Stimulated activated CD8-positive, alpha-beta memory T cell treated with anti-CD3 and anti-CD28 coated beads, Interleukin-4, amount 100 ng/mL, for 24 hours (primary cell): ENCODE data around the gene CENPF.
"Not testable (repeated sequence)": the region's sequence is repeated elsewhere in the genome, so short reads cannot be mapped to it uniquely, and the experiment has no call there.

ENCODE experiments used
- DNase-seq: peaks from one replicate; pipeline ENCODE4 v3.0.0-alpha.2; 2020; ENCODE audit warnings: low read depth

Gene CENPF

DNA sequence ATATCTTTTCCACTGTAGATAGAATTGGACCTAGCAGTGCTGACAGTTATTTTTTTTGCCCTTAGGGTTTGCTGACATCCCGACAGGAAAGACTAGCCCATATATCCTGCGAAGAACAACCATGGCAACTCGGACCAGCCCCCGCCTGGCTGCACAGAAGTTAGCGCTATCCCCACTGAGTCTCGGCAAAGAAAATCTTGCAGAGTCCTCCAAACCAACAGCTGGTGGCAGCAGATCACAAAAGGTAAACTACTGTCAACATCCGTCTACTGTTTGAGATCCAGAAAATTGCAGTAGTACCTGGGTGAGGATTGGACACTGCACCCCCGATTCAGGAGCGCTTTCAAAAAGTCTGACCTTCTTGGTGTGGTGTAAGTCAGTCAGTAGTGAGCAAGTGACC lies 55.8 kb downstream of the CENPF start:
- DNase-seq, result no peak

DNA sequence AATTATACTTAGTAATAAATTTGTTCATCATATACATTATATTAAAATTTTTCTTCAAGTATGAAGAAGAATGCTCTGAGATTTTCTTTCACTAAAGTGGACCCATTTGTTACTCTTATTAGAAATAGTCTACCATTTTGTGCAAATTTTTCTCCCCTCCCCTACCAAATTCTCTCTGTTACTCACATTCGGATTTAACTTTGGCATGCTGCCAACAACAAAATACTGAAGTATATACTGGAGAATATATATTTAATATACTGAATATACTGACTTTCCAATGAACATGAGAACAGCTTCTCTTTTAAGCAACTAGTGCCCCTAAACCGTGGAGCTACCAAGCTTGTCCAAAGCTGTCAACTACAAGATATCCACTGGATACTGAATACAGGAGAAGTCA lies 57.2 kb downstream of the CENPF start:
- no peak for DNase-seq

DNA sequence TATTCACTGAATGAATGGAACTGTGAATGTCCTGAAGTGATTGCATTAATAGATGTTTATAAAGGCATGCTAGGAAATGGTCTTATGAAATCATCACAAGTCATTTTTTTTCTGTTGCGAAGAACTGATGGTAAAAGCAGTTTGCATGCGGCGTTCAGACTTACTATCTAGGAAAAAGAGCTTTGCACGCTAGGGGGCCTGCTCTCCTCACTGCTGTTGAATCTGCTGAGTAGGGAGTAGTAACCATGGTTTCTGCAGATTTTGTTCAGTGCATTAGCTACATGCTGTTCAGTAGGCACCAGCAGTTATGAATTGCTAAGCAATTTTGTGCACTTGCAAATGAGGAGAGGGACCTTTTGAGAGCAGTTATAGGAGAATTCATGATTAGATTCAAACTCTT lies 57.9 kb downstream of the CENPF start:
- DNase-seq, result no peak

DNA sequence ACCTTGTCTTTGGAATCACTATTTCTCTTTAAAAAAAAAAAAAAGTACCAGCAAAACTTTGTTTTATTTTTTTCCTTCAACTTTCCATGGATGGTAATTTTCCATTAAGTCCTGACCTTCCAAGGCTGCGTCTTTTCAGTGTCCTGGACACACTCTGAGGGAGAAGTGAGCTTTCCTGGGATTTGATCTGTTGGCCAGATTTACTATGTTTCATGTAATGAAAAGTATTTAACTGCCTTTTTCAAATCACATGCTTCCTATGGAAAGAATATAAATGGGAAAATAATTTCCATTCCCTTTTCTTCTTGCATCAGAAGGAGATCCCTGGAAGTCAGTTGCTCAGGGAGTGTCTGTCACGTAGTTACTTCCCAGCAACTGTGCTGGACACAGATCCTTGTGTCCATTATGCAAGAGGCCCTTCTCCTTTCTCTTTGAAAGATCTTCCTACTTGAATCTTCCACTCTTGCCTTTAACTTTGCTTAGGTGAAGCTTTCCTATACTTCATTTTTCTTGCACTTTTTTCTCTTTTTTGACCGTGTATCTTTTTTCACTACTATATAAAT lies 59.3 kb downstream of the CENPF start:
- DNase-seq, result no peak

DNA sequence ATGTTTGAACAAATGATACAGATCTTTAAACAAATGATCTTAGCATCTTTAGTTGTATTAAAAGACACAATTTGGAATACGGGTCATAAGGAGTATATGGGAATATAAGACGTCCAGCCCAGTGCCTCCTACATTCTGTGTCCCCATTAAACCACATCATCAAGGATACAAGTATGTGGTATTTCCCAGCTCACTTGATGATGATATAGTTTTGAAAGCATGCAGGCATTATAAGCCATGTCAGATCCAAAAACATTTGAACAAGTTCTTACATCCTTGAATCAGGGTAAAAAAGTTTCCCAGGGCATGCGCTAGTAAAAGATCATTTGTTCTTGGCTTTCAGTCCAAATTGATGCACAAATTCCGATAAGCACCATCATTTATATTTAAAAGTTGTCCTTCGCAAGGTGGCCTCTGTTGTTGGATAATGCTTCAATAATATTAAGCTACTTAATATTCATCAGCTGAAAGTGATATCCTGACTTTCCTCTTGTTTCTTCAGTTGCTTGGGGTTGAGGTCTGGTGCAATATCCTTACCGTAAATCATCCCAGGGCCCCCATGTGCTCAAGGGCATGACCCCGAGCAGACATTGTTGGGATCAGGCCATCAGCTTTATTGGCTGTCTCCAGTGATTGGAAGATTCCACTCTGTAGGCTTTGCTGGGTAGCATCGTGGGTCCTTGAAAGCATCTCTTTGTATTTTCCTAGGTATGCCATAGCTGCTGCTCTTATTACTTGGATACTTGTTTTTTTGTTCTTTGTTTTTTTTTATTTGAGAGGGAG lies 61.8 kb downstream of the CENPF start:
- no peak for DNase-seq

DNA sequence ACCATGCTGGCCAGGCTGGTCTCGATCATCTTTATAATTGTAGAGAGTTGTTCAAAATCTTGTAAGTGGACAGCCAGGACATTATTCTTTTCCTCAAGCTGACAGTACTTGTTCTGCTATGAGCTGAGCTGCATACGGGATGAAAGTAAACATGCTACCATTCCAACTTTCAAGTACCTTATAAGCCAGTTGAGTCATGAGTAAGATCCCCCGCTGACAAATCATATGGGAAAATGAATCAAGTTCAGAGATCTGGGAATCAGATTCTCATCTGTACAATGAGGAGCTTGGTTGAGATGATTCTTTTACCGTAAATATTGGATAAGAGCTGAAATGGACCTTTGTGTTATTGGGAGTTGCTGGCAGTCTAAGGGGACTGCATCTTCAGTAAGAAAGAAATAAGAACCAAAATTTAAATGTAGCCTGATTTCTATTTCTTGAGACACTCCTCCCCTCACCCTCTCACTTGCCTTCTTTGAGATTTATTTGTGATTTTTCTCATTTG lies 62.7 kb downstream of the CENPF start:
- no peak for DNase-seq

DNA sequence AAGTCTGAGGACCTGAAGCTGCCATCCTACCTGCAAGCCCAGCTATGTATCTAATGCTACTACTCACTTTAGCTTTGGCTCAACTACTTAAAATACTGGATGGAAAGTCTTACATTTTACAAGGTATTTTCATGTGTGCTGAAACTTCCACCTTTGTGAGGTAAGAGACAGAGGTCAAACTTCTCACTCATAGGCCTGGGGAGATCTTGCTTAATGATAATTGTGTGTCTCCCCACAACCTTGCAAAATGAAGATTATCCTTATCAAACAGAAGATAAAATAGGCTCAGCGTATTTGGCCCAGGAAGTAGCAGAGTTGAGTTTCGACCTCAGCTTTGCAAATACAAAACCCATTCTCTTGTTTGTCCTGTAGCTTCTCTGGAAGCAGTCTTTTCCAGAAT lies 63.7 kb downstream of the CENPF start:
- DNase-seq, result no peak

DNA sequence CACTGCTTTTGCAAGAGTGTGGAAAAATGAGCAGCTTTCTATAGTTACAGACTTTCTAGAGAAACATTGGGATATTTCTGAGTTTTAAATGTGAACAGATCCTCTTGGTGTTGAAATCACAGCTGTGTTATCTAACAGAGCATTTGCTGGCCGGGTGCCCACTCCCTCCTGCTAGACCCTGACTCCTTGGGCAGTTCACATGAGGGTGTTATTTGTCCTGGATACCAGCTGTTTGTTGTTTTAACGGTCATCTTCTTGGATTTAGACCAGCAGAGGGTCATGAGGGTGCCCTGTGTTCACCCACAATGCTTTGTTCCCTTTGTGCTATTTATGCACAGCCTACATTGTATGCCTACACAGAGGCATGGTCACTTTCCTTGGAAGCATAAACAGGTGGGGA lies 67.1 kb downstream of the CENPF start:
- no peak for DNase-seq

DNA sequence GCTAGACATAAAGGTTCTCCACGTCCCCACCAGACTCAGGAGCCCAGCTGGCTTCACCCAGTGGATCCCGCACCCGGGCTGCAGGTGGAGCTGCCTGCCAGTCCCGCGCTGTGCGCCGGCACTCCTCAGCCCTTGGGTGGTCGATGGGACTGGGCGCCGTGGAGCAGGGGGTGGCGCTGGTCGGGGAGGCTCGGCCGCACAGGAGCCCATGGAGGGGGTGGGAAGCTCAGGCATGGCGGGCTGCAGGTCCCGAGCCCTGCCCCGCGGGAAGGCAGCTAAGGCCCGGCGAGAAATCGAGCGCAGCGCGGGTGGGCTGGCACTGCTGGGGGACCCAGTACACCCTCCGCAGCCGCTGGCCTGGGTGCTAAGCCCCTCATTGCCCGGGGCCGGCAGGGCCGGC lies 70.0 kb downstream of the CENPF start:
- DNase-seq, result not testable (repeated sequence)

DNA sequence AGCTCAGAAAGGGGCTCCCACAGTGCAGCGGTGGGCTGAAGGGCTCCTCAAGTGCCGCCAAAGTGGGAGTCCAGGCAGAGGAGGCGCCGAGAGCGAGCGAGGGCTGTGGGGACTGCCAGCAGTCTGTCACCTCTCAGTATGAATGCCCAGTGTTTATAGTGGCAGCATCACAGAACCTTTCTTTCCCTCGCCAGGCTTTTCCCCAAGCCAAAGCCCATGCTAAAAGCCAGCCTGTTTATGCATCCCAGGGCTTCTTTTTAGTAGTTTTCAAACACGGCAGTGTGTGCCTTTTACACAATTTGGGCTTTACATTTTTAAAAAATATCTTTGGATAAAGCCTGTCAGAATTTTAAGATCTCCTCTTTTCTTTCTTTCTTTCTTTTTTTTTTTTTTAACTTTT lies 70.6 kb downstream of the CENPF start:
- DNase-seq, result no peak

DNA sequence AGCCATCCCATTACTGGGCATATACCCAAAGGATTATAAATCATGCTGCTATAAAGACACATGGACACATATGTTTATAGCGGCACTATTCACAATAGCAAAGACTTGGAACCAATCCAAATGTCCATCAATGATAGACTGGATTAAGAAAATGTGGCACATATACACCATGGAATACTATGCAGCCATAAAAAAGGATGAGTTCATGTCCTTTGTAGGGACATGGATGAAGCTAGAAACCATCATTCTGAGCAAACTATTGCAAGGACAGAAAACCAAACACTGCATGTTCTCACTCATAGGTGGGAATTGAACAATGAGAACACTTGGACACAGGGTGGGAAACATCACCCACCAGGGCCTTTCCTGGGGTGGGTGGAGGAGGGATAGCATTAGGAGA lies 72.5 kb downstream of the CENPF start:
- DNase-seq, result not testable (repeated sequence)

DNA sequence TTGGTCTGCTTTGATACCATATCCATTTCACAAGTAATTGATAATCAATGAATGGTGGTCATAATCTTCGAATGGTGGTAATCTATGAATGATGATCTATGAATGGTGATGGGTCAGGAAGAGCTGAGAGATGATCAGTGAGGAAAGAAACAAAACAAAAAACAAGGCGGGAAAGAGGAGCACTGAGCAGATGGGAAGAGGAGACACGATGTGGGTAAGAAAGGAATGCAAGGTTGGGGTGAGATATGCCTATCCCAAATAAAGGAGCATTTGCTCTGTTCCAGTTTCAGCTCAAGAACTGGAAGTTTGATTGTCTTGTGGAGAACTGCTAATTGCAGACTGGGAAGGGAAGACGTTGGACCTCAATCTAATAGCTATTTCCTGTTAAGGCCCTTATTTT lies 73.8 kb downstream of the CENPF start:
- DNase-seq, result no peak

DNA sequence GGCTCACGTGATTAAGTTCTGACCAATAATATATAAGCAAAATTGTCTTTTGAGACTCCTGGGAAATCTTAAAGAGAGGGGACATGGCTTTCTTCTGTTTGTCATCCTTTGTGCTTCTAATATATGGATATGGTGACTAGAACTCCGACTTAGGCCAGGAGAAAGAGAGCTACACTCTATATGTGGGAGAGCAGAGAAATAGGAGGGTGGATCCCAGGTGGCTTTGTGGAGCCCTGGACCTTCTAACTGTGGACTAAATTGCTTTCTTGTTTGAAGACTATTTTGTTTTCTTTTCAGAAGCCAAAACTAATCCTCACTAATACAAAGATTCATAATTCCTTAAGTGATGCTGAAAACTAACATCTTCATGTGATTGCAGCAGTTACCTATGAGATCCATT lies 75.0 kb downstream of the CENPF start:
- DNase-seq, result no peak

DNA sequence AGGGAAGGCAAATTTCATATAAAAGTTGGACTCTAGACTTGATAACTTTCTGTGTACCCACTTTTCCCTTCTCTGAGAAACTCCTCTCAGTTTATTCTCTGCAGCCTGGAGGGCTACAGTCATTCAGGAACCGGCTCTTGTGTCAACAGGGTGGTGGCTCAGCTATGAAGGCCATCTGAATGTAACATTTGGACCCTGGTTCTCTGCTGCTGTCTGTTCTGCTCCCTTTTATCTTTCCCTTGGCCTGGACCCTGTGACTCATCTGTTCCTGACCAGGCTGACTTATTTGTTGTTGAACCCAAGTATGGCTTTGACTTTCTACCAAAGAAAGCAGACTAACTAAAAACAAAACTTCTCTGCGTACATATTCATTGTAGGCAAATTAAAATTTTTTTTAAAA lies 75.4 kb downstream of the CENPF start:
- no peak for DNase-seq

DNA sequence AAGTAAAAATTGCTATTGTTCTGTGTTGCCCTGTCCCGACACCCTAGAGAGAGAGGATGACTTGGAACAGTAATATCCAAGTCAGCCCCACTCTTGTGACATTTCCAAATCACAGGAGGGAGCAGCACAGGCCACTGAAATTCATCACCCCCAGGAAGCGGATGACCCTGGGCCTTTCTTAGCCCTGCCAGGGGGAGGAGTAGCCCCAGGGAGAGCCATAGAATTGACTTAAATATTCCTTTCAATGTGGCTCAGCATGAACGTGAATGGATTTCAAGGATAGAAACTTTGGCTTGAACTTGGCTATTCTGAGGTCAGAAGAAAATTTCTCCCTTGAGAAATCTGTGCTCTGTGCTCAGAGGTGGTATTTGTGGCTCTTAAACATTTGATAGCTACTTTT lies 80.6 kb downstream of the CENPF start:
- DNase-seq, result no peak

DNA sequence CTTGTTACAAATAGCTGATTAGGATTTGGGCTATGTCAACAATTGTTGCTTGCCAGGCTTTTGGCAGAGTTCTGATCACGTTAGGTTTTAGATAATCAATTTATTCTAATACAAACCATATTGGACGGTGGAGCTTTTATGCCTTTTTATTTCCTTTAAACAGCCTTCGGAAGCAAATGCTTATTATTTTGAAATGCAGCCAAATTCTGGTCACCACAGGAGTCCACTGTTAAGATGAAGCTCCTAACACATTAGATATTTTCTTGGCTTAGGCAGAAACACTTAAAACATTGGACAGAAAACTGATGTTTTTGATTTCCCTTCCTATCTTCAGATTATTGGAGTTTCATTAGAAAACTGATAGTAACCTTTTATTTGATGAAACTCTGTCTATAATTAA lies 82.9 kb downstream of the CENPF start:
- DNase-seq, result no peak

DNA sequence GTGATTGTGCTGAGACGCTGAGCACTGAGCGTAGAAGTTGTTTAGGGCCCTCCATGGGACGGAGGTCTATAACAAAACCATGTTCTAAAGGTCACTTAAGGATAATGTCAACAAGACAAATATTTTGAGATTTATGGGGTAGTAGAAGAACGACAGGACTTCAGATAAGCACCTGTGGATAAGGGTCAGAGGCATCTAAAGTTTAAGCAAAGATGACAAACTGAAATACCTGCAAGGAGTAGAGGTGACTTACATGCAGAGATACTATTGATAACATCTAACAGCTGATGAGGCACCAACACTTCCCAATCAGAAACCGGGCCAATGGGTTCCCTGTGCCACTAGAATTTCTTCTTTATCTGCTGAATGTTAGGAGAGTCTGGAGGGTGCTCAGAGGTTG lies 83.5 kb downstream of the CENPF start:
- DNase-seq, result no peak

DNA sequence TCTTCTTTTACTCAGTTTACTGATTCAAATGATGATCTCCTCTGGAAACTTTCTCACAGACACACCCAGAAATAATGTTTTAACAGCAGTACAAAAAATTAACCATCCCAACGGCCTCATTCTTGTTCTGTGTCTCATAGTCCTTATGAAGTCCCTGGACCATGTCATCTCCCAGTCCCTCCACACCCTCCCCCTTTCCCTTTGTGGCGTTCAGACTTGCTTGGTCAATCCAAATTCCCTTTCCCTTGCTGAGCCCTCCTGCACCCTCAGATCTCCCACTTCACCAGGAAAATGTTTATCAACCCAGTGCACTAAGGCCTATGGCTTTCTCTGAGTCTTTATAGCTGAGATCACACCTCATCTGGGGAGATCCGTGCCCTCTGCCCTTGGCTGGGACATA lies 85.9 kb downstream of the CENPF start:
- DNase-seq, result no peak

DNA sequence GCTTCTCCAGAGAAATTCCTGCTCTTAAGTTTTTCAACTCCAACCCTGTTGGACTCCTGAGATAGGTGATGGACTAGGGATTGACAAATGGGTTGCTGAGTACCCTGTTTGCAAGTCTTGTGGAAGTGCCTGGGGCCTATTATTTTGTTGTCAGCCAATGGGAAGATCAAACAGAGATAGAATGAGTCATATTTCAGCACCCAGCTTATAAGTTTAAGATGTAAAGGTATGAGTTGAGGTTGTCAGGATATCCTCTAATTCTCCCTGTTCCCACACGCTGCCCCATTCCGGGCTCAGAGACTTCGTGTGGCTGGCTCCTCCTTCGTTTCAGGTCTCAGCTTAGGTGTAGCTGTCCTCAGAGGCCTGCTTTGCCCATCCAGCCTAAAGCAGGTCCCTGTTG lies 91.8 kb downstream of the CENPF start:
- DNase-seq, result no peak

DNA sequence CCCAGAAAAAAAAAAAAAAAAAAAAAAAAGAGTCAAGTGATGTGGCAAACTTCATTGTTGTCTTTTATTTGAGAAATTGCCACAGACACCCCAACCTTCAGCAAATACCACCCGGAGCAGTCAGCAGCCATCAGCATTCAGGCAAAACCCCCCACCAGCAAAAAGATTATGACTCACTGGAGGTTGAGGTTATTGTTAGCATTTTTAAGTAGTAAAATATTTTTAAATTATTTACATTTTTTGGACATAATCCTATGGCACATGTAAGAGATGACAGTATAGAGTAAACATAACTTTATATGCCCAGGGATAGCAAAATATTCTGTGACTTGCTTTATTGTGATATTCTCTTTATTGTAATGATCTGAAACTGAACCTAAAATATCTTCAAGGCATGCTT lies 95.6 kb downstream of the CENPF start:
- no peak for DNase-seq

DNA sequence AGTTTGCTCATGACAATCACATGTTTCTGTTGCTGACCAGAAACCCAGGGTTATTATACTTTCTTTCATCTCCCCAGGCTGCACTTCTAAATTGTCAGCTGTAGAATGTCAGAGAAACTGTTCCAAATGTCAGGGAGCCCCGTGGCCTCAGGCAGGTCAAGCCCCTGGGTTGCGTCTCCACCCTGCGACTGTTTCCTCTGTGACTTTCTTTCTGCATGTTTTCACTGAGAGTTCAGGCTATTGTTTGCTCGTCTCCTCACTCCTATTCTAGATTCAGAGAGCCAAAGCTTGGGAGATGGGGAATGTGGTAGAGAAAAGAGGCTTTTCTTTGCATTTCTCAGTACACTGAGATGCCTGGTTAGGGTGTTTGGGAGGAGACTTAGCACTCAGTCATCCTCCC lies 97.4 kb downstream of the CENPF start:
- no peak for DNase-seq

DNA sequence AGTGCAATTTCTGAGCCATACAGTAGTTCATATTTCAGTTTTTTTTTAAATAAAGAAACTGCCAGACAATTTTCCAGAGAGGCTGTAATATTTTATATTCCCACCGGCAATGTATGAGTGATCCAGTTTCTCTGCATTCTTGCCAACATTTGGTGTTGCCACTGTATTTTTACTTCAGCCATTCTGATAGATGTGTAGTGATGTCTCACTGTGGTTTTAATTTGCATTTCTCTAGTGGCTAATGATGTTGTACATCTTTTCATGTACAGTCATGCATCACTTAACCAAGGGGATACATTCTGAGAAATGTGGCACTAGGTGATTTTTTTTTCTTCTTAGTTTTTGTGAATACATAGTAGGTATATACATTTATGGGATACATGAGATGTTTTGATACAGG lies 99.6 kb downstream of the CENPF start:
- no peak for DNase-seq

DNA sequence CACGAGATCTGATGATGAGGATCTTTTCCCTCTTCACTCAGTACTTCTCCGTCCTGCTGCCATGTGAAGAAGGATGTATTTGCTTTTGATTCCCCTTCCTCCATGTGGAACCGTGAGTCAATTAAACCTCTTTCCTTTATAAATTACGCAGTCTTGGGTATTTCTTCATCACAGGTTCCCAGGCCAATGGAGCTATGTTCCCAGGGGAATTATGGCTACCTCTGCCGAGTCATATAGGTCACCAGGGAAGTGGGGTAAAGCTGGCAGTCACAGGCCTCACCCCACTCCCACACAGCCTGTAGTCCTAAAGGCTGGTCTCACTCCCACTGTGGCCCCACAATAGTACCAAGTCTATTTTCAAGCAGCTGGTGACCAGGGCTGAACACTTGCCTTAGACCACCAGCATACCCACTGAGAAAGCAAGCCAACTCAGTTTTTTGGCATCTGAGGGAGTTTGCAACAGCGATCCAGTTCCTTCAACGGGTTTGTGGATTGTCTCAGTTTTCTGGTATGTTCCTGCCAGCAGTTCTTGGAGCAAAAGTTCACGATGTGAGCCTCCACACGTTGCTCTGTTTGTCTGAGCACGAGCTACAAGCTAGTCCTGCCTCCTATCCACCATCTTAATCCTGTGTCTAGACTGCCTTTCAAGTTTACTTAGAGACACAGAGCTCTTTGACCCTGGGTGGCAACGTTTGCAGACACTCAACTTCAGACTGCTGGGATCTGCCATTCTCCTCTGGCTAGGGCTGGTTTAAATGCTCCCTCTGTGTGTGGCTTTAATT lies 104.5 kb downstream of the CENPF start:
- DNase-seq, result no peak
